ENCODE data around the gene ABCA7.

ABCA7 gene

DNA sequence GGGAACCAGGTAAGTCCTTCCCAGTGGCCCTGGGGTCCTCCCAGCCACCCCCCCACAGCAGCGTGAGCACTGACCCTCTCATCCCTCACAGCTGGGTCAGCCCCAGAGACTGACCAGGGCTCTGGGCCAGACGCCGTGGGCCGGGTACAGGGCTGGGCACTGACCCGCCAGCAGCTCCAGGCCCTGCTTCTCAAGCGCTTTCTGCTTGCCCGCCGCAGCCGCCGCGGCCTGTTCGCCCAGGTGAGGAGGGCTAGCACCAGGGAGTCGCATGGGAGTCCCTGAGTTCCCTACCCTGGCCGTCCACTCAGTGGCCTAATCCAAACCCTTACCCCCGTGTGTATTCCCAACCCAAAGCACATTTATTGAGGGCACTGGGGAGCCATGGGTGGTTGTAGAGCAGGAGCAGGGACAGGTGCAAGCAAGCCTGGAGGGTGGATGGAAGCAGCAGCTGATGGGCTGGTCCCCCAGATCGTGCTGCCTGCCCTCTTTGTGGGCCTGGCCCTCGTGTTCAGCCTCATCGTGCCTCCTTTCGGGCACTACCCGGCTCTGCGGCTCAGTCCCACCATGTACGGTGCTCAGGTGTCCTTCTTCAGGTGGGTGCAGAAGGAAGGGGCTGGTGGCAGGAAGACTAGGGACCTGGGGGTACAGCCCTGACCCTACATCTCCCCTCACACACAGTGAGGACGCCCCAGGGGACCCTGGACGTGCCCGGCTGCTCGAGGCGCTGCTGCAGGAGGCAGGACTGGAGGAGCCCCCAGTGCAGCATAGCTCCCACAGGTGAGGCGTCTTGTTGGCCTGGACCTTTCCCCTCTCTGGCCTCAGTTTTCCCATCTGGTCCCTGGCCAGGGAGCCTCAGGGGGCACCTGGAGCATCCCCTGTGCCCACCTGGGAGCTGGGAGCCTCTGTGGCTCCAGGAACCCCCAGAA is 14.5 kb downstream of the ABCA7 start:
- no peak for TF ChIP-seq POLR2A (IDR thresholded peaks at IDR 0.05; ENCODE audit: low read depth, low read length)
- DNase-seq (ENCODE audit: insufficient read length, low spot score), result no peak
- no peak for FAIRE-seq

DNA sequence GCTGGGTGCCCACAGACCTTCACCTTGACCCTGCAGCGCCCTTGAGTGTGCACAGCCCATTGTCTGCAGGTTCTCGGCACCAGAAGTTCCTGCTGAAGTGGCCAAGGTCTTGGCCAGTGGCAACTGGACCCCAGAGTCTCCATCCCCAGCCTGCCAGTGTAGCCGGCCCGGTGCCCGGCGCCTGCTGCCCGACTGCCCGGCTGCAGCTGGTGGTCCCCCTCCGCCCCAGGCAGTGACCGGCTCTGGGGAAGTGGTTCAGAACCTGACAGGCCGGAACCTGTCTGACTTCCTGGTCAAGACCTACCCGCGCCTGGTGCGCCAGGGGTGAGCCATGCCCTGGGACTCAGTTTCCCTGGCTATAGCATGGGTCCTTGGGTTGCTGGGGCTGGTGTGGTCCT is 15.1 kb downstream of the ABCA7 start:
- FAIRE-seq (no peak), DNase-seq (ENCODE audit: insufficient read length, low spot score) (no peak)
- TF ChIP-seq POLR2A (IDR thresholded peaks at IDR 0.05; ENCODE audit: low read depth, low read length), result no peak

DNA sequence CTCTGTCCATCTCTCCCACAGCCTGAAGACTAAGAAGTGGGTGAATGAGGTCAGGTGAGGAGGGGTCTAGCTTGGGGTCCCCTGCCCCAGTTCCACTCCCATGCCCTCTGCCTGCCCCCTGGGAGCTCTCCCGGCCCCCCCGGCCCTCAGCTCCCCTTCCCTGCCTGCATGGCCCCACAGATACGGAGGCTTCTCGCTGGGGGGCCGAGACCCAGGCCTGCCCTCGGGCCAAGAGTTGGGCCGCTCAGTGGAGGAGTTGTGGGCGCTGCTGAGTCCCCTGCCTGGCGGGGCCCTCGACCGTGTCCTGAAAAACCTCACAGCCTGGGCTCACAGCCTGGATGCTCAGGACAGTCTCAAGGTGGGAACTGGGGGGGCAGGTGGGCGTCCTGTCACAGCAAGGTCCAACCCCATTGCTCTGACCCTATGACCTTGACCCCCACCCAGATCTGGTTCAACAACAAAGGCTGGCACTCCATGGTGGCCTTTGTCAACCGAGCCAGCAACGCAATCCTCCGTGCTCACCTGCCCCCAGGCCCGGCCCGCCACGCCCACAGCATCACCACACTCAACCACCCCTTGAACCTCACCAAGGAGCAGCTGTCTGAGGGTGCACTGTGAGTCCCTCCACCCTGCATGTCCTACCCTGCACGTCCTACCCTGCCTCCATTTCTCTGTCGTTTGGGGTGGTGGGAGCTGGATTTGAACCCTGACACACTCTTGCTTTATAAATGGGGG is 16.1 kb downstream of the ABCA7 start:
- no peak for FAIRE-seq
- DNase-seq (ENCODE audit: insufficient read length, low spot score), result no peak
- no peak for TF ChIP-seq POLR2A (IDR thresholded peaks at IDR 0.05; ENCODE audit: low read depth, low read length)

DNA sequence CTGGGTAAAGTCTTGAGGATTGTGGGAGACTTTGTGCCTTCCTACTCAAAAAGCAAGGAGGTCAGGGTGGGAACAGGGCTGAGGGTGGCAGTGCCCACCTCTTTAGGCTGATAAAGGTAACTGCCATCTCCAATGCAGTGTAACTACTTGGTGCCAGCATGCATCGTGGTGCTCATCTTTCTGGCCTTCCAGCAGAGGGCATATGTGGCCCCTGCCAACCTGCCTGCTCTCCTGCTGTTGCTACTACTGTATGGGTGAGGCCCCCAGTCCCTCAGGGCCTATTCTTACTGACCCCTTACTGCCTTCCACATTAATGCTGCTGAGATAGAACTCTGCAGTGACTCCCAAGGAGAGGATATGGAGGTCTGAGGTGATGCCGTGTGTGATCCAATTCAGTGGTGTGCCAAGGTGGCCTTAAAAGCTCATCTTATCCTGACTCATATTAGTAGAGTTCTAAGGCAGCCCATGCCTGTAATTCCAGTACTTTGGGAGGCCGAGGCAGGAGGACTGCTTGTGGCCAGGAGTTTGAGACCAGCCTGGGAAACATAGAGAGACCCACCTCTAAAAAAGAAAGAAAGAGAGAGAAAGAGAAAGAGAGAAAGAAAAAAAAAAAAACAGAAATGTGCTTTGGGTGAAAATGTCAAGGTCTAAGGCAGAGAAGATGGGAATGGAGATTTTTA is 17.4 kb downstream of the ABCA7 start:
- no peak for TF ChIP-seq POLR2A (IDR thresholded peaks at IDR 0.05; ENCODE audit: low read depth, low read length)
- FAIRE-seq (no peak), DNase-seq (ENCODE audit: insufficient read length, low spot score) (no peak)

DNA sequence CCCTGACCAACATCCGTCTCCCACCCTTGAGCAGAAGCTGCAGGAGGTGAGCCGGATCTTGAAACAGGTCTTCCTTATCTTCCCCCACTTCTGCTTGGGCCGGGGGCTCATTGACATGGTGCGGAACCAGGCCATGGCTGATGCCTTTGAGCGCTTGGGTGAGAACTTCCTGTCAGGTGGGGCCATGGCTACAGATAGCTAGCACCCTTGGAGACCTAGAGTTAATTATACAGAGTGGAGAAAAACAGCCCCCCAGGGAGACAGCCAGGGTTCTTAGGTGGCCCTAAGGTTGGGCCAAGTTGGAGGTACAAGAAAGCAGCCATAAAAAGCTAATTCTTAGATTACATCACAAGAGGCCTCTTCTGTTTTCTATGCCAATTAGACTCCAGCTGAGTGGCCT is 18.2 kb downstream of the ABCA7 start:
- no peak for TF ChIP-seq POLR2A (IDR thresholded peaks at IDR 0.05; ENCODE audit: low read depth, low read length)
- FAIRE-seq (no peak), DNase-seq (ENCODE audit: insufficient read length, low spot score) (no peak)

DNA sequence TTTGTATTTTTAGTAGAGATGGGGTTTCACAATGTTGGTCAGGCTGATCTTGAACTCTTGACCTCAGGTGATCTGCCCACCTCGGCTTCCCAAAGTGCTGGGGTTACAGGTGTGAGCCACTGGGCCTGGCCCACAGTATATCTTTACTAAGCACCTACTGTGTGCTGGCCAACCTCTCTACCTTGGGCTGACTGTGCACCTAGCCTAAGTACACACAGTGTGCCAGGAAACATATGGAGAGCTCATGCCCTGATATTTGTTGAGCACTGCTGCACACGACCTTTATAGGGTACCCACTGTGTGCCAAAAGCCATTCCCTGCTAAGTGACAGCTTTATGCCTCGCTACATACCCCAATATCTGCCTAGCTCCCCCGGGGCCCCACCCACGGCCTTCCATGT is 20.8 kb downstream of the ABCA7 start:
- no peak for TF ChIP-seq POLR2A (IDR thresholded peaks at IDR 0.05; ENCODE audit: low read depth, low read length)
- DNase-seq (ENCODE audit: insufficient read length, low spot score), result no peak
- FAIRE-seq, result no peak

DNA sequence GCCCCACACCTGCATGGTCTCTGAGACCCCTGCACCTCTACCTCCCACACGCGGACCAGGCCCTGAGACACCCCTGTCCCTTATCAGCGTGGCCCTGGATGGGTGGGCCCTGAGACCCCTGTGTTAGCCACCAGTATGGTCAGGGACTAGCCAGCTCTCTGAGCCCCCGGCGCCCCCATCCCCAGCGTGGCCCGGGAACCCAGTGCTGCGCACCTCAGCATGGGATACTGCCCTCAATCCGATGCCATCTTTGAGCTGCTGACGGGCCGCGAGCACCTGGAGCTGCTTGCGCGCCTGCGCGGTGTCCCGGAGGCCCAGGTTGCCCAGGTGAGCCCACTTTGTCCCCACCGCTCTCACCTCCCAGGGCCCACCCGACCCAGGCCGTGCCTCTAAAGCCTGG is 22.1 kb downstream of the ABCA7 start:
- TF ChIP-seq POLR2A (IDR thresholded peaks at IDR 0.05; ENCODE audit: low read depth, low read length), result no peak
- no peak for DNase-seq (ENCODE audit: insufficient read length, low spot score)
- no peak for FAIRE-seq

DNA sequence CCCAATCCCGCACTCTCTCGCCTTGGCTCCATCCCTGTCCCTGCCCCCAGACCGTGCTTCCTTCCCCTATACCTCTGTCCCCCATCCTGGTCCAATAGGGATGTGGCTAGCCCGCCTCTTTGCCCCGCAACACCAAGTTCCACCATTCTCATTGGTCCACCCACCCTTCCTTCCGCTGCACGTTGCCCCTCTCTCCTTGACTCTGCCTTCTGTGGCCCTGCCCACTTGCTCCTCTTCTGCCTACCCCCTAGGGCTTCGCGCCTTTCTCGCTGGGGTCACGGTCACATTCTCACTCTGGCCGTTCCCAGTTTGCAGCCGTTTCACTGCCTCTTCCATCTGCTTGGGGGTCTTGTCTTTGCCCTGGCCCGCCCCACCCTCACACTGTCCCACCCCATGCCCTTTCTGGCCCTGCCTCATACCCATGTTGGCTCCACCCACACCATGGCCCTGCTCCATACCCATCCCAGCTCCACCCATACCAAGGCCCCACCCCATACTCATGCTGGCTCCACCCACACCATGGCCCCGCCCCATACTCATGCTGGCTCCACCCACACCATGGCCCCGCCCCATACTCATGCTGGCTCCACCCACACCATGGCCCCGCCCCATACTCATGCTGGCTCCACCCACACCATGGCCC is 22.6 kb downstream of the ABCA7 start:
- FAIRE-seq (no peak), DNase-seq (ENCODE audit: insufficient read length, low spot score) (no peak)
- no peak for TF ChIP-seq POLR2A (IDR thresholded peaks at IDR 0.05; ENCODE audit: low read depth, low read length)

DNA sequence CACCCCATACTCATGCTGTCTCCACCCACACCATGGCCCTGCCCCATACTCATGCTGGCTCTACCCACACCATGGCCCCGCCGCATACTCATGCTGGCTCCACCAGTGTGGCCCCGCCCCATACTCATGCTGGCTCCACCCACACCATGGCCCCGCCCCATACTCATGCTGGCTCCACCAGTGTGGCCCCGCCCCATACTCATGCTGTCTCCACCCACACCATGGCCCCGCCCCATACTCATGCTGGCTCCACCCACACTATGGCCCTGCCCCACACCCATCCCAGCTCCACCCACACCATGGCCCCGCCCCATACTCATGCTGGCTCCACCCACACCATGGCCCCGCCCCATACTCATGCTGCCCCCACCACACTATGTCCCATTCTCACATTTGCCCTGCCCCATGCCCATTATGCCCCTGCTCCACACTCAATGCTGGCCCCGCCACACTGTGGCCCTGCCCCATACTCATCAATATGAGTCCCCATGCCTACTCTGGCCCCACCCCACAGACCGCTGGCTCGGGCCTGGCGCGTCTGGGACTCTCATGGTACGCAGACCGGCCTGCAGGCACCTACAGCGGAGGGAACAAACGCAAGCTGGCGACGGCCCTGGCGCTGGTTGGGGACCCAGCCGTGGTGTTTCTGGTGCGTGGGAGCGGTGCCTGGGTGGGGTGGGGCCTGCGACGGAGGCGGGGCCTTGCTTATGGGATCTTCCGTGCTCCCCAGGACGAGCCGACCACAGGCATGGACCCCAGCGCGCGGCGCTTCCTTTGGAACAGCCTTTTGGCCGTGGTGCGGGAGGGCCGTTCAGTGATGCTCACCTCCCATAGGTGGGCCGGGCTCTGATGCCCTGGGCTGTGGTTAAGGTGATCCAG is 23.4 kb downstream of the ABCA7 start:
- no peak for TF ChIP-seq POLR2A (IDR thresholded peaks at IDR 0.05; ENCODE audit: low read depth, low read length)
- FAIRE-seq (no peak), DNase-seq (ENCODE audit: insufficient read length, low spot score) (no peak)

DNA sequence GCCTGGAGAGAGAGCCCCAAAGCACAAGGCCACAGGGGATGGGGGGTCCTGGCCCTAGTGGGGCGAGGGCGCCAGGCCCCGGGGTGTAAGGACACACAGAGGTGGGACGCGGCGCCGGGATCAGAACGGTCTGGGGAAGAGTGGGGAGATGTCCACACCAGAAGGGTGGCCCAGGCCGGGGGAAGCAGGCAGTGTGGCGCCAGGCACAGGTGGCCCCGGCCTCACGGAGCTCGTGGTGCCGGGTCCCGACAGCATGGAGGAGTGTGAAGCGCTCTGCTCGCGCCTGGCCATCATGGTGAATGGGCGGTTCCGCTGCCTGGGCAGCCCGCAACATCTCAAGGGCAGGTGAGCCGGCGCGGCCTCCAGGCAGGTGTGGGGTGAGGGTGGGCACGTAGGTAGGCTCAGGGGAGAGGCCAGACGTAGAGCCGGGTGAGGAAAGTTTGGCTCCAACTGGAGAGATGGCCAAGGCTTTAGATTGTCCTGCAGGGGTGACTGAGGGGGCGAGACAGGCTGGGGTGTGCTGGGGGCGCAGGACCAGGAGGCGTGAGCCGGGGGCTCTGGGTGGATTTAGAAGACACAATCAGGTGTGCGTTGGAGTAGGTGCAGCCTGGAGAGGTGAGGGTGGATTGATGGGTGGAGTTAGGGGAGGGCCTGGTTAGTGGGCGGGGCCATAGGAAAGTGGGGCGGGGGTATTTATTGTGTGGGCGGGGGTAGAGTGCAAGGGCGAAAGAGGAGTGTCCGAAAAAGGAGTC is 24.2 kb downstream of the ABCA7 start:
- TF ChIP-seq POLR2A (IDR thresholded peaks at IDR 0.05; ENCODE audit: low read depth, low read length), result no peak
- FAIRE-seq (no peak), DNase-seq (ENCODE audit: insufficient read length, low spot score) (no peak)

DNA sequence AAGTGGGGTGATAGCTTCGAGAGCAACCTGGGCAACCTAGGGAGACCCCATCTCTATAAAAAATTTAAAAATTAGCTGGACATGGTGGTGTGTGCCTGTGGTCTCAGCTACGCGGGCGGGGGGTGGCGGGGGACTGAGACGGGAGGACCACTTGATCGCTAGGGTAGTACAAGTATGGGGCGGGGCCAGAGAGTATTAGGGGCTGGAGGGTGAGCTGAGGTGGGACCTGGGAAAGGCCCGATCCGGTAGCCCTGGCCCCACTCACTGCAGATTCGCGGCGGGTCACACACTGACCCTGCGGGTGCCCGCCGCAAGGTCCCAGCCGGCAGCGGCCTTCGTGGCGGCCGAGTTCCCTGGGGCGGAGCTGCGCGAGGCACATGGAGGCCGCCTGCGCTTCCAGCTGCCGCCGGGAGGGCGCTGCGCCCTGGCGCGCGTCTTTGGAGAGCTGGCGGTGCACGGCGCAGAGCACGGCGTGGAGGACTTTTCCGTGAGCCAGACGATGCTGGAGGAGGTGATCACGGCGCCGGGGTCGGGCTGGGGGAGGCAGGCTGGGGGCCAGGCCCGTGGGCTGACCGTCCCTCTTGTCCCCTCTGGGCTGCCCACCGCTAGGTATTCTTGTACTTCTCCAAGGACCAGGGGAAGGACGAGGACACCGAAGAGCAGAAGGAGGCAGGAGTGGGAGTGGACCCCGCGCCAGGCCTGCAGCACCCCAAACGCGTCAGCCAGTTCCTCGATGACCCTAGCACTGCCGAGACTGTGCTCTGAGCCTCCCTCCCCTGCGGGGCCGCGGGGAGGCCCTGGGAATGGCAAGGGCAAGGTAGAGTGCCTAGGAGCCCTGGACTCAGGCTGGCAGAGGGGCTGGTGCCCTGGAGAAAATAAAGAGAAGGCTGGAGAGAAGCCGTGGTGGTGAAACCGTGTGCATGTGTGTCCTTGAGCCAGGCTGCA is 25.0 kb downstream of the ABCA7 start:
- FAIRE-seq, result no peak
- TF ChIP-seq POLR2A (IDR thresholded peaks at IDR 0.05; ENCODE audit: low read depth, low read length), result no peak

More for the DNA sequence above, 25.0 kb downstream of the ABCA7 start:
- peak; percentile 86 for DNase-seq (ENCODE audit: insufficient read length, low spot score)
